SIG-M5 treated with dmso at 0.1 percent for 504 hours (cell line): ENCODE data around the gene RPUSD3.
A peak's percentile ranks its signal among the peaks of the same experiment; 100 is the strongest.
"Not testable (repeated sequence)": the region's sequence is repeated elsewhere in the genome, so short reads cannot be mapped to it uniquely, and the experiment has no call there.

Experiments
- DNase-seq: peaks from one replicate; lab custom pipeline; 2025; ENCODE audit not compliant: unreplicated experiment; lab: John Stamatoyannopoulos, UW

Gene RPUSD3

DNA sequence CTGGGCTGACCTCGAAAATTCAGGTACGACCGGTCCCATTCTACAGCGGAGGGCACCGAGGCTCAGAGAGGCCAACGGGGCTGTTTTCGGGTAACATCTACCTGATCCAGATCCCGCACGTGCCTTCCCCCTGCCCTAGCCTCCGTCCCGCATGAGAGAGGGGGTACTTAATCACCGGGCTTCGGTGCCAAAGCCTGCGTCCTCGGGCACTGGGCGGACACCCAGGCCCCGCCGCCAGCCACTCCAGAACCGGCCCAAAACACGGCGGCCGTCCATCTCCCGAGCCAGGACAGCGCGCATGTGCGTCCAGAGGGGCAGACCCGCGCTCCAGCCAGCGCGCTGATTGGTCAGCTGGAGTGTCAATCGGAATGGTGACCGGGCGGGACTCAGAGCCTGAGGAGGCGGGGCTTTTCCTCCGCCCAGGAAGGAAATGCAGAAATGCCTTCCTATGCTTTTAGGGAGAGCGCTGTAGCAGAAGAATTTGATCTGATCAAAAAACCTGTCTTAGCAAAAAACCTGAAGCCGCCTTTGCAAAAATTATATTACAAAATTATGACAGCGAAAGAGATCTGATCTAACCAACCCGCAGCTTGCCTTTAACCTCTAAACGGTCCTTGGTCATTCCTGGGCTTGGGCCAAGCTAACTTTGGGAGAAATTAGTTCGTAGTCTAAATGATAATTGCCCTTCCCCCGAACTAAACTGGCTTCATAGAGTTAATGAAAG lies at the start of gene RPUSD3:
RPUSD3 (minus strand) TSS at position 294 of the 724 bp plus-strand sequence; CDS start at position 276, 18 bp downstream.
- DNase-seq, result peak; percentile 90

DNA sequence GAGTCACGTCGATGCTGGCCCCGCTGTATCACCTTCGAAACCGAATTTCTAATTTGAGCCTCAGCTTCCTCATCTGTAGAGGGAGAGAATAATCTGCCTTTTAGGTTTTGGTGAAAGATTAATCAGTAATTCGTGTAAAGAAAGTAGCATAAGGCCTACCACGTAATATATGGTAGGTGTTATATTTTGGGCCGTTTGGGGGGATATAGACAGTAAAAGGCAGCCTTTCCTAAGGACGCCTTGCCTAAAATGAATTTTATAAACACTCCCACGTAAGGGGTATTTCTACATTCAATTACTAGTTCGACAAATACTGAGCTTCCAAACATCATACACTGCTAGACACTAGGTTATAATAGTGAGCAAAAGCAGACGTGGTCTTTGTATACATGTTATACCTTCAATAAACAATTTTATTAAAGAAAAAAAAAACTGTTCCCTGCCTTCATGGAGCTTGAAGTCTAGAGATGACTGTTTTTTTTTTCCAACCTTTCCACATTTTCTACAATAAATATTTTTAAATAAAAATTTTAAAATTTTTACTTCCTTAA lies 47.3 kb upstream of the RPUSD3 start:
- peak; percentile 46 for DNase-seq

DNA sequence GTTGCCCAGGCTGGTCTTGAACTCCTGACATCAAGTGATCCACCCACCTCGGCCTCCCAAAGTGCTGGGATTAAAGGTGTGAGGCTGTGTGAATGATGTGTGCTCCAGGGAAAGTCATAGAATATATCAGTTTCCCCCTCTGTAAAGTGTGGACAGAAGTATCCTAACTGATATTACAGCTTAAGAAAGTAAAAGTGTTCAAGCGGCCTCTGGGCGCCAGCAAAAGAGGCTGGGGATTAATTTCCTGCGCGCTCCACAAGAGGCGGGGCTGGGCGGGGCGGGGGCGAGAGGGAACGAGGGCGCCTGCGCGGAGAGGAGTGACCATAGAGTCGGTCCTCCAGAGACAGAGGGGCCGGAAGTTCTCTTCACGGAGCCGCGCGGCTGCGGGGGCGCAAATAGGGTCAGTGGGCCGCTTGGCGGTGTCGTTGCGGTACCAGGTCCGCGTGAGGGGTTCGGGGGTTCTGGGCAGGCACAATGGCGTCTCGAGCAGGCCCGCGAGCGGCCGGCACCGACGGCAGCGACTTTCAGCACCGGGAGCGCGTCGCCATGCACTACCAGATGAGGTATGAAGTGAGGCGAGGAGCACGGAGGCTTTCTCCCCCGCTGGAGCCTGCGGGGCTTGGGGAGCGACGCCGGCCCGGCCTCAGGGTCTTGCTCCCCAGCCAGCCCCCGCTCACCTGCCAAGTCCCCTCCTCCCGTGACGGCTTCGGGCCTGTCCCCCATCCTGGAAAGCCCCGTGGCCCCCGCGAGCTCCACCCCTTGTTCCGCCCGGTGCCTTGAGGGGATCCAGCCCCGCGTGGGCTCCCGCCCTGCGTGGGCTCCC lies 46.7 kb upstream of the RPUSD3 start, which contains the start of gene JAGN1:
JAGN1 (plus strand) TSS at position 362 of the 823 bp plus-strand sequence; CDS start at position 475, 113 bp downstream.
- peak; percentile 87 for DNase-seq

DNA sequence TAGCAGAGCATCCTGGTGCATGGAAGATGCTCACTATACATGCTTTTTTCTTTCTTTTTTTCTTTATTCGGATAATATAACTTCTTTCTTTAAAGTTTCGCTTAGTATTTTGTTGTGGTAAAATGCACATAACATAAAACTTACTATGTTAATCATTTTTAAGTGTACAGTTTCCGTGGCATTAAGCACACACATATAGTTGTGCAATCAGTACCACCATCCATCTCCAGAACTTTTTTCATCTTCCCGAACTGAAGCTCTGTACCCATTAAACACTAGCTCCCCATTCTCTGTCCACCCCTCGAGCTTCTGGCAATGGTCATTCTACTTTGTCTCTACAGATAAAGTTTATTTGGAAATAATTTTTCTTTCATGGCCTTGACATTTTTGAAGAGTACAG lies 45.6 kb upstream of the RPUSD3 start:
- no peak for DNase-seq

- DNase-seq, result no peak
Measured at GRCh38 chr3:9888540-9888939, 44.7 kb upstream of the RPUSD3 start.

GRCh38 chr3:9887480-9887879 lies 43.7 kb upstream of the RPUSD3 start:
- peak; percentile 56 for DNase-seq

DNA sequence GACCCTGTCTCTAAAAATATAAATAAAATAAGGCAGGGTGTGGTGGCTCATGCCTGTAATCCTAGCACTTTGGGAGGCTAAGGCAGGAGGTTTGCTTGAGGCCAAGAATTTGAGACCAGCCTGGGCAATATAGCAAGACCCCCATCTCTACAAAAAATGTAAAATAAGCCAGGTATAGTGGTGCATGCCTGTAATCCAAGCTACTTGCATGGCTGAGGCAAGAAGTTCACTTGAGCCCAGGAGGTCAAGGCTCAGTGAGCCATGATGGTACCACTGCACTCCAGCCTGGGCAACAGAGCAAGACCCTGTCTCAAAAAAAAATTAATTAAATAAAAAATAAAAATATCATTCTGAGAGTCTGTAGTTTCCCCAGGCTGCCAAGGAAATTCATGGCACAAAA lies 42.5 kb upstream of the RPUSD3 start:
- no peak for DNase-seq

DNA sequence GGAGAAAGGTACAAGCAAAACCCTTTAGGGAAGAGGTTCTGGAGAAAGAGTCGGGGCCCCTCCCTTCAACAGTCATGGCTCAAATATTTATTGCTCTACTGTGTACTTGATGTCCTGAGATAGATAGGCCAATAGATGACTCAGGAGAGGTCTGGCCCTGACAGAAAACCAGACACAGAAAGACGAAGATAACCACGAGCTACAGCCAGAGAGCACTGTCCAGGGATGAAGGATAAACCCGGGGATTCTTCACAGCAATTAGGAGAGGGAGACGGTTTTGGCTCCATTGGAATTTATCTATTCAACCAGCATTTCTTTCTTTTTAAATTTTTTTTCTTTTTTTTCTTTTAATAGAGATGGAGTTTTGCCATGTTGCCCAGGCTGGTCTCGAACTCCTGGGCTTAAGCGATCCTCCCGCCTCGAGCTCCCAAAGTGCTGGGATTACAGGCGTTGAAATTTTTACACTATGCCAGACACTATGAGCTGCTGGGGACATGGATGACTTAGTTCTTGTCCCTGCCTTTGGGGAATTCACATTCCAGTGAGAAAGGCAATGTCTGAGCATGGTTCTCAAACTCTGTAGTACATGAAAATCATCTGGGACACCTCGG lies 40.9 kb upstream of the RPUSD3 start:
- DNase-seq, result peak; percentile 28

DNA sequence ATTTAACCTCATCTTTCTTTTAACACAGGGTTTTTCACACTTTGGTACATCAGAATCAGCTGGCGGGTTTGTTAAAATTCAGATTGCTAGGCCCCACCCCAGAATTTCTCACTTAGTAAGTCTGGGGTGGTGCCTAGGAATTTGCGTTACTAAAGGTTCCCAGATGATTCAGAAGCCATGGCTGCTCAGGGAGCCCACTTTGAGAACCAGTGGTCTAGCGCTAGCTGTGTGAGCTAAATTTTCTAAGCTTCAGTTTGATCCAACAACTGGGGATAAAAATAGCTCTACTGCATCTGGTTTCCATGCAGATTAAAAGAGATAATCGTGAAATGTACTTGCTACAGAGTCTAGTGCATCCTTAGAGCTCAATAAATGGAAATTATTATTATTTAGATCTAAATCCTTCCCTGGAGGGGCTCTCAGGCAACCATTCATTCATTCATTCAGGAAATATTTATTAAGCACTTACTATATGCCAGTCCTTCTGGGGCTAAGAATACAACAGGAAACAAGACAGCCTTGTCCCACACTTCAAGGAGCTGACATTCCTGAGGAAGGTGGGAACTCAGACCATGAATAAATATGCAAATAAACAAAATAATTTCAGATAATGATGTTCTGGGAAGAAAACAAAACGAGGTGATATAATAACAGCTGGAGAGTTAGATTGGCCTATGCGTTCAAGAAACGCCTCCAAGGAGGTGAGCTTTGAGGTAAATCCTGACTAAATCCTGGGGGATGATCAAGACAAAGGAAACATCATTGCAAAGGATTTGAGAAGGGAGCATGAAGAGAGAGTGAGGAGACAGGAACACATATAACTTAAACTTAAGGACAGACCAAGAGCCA lies 40.1 kb upstream of the RPUSD3 start:
- no peak for DNase-seq

- DNase-seq, result no peak
Measured at GRCh38 chr3:9881441-9881840, 37.6 kb upstream of the RPUSD3 start.

- no peak for DNase-seq
Measured at GRCh38 chr3:9879830-9880549, 36.2 kb upstream of the RPUSD3 start, which contains the start of gene CIDEC. Gene CIDEC, minus strand, starts transcription at chr3:9880253. Its CDS starts 1,767 bp downstream, at chr3:9878486.

GRCh38 chr3:9878700-9879099 lies 34.9 kb upstream of the RPUSD3 start:
- no peak for DNase-seq

- DNase-seq, result no peak
Measured at GRCh38 chr3:9876991-9877390, 33.2 kb upstream of the RPUSD3 start.

DNA sequence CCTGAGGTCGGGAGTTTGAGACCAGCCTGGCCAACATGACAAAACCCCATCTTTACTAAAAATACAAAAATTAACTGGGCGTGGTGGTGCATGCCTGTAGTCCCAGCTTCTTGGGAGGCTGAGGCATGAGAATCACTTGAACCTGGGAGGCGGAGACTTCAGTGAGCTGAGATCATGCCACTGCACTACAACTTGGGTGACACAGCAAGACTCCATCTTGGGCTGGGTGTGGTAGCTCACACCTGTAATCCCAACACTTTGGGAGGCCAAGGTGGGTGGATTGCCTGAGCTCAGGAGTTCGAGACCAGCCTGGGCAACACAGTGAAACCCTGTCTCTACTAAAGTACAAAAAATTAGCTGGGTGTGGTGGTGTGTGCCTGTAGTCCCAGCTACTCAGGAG lies 32.4 kb upstream of the RPUSD3 start:
- not testable (repeated sequence) for DNase-seq

GRCh38 chr3:9875448-9875847 lies 31.6 kb upstream of the RPUSD3 start:
- no peak for DNase-seq

DNA sequence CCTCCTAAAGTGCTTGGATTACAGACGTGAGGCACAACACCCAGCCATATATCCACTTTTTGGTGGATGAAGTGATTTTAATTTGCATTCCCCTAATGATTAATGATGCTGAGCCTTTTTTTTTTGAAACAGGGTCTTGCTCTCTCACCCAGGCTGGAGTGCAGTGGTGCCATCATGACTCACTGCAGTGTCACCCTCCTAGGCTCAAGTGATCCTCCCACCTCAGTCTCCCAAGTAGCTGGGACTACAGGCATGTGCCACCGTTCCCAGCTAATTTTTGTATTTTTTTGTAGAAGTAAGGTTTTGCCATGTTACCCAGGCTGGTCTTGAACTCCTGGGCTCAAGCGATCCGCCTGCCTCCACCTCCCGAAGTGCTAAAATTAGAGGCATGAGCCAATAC lies 28.3 kb upstream of the RPUSD3 start:
- not testable (repeated sequence) for DNase-seq

GRCh38 chr3:9870978-9871377 lies 27.2 kb upstream of the RPUSD3 start:
- DNase-seq, result no peak

- DNase-seq, result no peak
Measured at GRCh38 chr3:9869955-9870354, 26.1 kb upstream of the RPUSD3 start.

DNA sequence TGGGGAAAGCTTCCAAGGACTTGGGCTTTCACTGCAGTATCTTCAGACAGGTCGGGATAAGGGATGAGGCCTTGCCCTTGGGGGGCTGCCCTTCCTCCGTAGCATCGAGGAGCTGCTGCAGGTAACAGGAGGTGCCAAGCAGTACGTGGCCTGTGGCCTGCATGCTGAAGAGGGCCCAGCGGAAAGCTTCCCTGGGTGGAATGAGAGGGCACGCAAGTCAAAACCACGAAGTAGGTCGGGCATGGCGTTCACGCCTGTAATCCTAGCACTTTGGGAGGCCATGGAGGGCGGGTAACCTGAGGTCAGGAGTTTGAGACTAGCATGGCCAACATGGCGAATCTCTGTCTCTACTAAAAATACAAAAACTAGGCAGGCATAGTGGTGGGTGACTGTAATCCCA lies 23.3 kb upstream of the RPUSD3 start:
- no peak for DNase-seq

GRCh38 chr3:9866639-9867038 lies 22.8 kb upstream of the RPUSD3 start:
- DNase-seq, result no peak
